Fibroblast of the aortic adventitia (primary cell): ENCODE data around the gene MRGPRF. TPM values are rescaled to one million over a fixed set of nuclear protein-coding genes. Genes with fewer than 3 reads are reported as not detected.

Source experiments
- DNase-seq: peaks from one replicate; pipeline ENCODE4 v3.0.0-alpha.2; 2010; ENCODE audit warnings: low read depth
- H3K4me3 ChIP-seq: 2 replicates; pipeline ENCODE4 v1.5.1; 2011; ENCODE audit warnings: low read depth, mild to moderate bottlenecking, control low read depth, low read length, moderate library complexity
- CTCF ChIP-seq: IDR thresholded peaks from 2 replicates; pipeline ENCODE4 v1.5.1; 2011; ENCODE audit warnings: mild to moderate bottlenecking, low read length, control low read depth, inconsistent platforms; ENCODE audit not compliant: insufficient read depth
- total RNA-seq: library from RNA; depleted of rRNA; stranded (reverse); fragments of >200 nt; gene quantifications from 2 replicates; pipeline ENCODE4 v1.2.3, GENCODE V29; 2012; ENCODE audit warnings: low replicate concordance

The MRGPRF gene
- total RNA-seq, 1 donor, result 41.8 TPM

GRCh38 chr11:68961245-68961644 is 51.8 kb downstream of the MRGPRF start:
- TF ChIP-seq CTCF, result no peak
- no peak overlapping the region for H3K4me3 ChIP-seq
- DNase-seq, result no peak

GRCh38 chr11:68960294-68961071 is 52.6 kb downstream of the MRGPRF start:
- no peak for DNase-seq
- no peak for TF ChIP-seq CTCF
- no peak overlapping the region for H3K4me3 ChIP-seq

GRCh38 chr11:68959465-68960293 is 53.4 kb downstream of the MRGPRF start:
- no peak for TF ChIP-seq CTCF
- DNase-seq, result no peak
- H3K4me3 ChIP-seq, result no peak overlapping the region

- TF ChIP-seq CTCF, result no peak
- DNase-seq, result no peak
These were observed 54.8 kb downstream of the MRGPRF start for GRCh38 chr11:68958211-68958610.

GRCh38 chr11:68956547-68957254 is 56.3 kb downstream of the MRGPRF start:
- no peak for DNase-seq

More at GRCh38 chr11:68958211-68958610, 54.8 kb downstream of the MRGPRF start:
- H3K4me3 ChIP-seq, result no peak overlapping the region

More at GRCh38 chr11:68956547-68957254, 56.3 kb downstream of the MRGPRF start:
- no peak for TF ChIP-seq CTCF
- no peak overlapping the region for H3K4me3 ChIP-seq
